CD8-positive, alpha-beta memory T cell (primary cell): ENCODE results near the gene ZBTB48. TPM values are rescaled to one million over a fixed set of nuclear protein-coding genes. Genes with fewer than 3 reads are reported as not detected.
"Not testable (repeated sequence)": the region's sequence is repeated elsewhere in the genome, so short reads cannot be mapped to it uniquely, and the experiment has no call there.

ENCODE experiments used
- CTCF ChIA-PET: fragments of 350-600 bp; sonication (Branson Sonifier 250); formaldehyde crosslinking; loops from one replicate; lab custom pipeline; 2021; ENCODE audit warnings: antibody characterized with exemption; lab: Charles Lee
- POLR2A ChIA-PET: fragments of 350-600 bp; sonication (Branson Sonifier 250); formaldehyde crosslinking; loops from one replicate; lab custom pipeline; 2021; ENCODE audit warnings: antibody characterized with exemption; lab: Charles Lee
- DNase-seq, 5 donors: peaks; one replicate each; pipeline versions ENCODE4 v3.0.0 to v3.0.0-alpha.2; 2020 to 2022; ENCODE audit warnings: mixed read lengths in 1 of 5
- H3K27ac ChIP-seq: one replicate; pipeline ENCODE4 v1.7.0; 2013; ENCODE audit warnings: low read depth, mild to moderate bottlenecking, low read length, moderate library complexity
- H3K27me3 ChIP-seq: 2 replicates; pipeline ENCODE4 v1.7.0; 2013; ENCODE audit warnings: low read length, mild to moderate bottlenecking; ENCODE audit not compliant: insufficient read depth, poor library complexity, severe bottlenecking
- H3K36me3 ChIP-seq: 2 replicates; pipeline ENCODE4 v1.7.0; 2013; ENCODE audit warnings: mild to moderate bottlenecking, low read length, moderate library complexity; ENCODE audit not compliant: insufficient read depth
- H3K4me1 ChIP-seq: 2 replicates; pipeline ENCODE4 v1.7.0; 2013; ENCODE audit warnings: mild to moderate bottlenecking, low read length, moderate library complexity; ENCODE audit not compliant: insufficient read depth
- H3K4me3 ChIP-seq: 2 replicates; pipeline ENCODE4 v1.7.0; 2013; ENCODE audit warnings: mild to moderate bottlenecking, low read length
- H3K9me3 ChIP-seq: 2 replicates; pipeline ENCODE4 v1.7.0; 2013; ENCODE audit warnings: mild to moderate bottlenecking, low read length
- H3K27ac Mint-ChIP-seq, 8 donors: one replicate each; pipeline ENCODE4 v1.8.0; 2020 to 2021; ENCODE audit warnings: mixed read lengths in 8 of 8, mild to moderate bottlenecking in 6 of 8, inconsistent platforms in 3 of 8, moderate library complexity in 3 of 8
- H3K27me3 Mint-ChIP-seq, 2 donors: one replicate each; pipeline ENCODE4 v1.8.0; 2020 to 2021; ENCODE audit warnings: mixed read lengths in 2 of 2, mild to moderate bottlenecking in 1 of 2, moderate library complexity in 1 of 2
- H3K36me3 Mint-ChIP-seq, 3 donors: one replicate each; pipeline ENCODE4 v1.8.0; 2020 to 2021; ENCODE audit warnings: mixed read lengths in 3 of 3, inconsistent platforms in 1 of 3, mild to moderate bottlenecking in 1 of 3
- H3K4me1 Mint-ChIP-seq, 3 donors: one replicate each; pipeline ENCODE4 v1.8.0; 2020 to 2021; ENCODE audit warnings: mixed read lengths in 3 of 3, inconsistent platforms in 1 of 3, mild to moderate bottlenecking in 1 of 3
- H3K4me3 Mint-ChIP-seq, 7 donors: one replicate each; pipeline ENCODE4 v1.8.0; 2020 to 2021; ENCODE audit warnings: mixed read lengths in 7 of 7, mild to moderate bottlenecking in 6 of 7, moderate library complexity in 4 of 7, inconsistent platforms in 2 of 7
- H3K9me3 Mint-ChIP-seq, 5 donors: one replicate each; pipeline ENCODE4 v1.8.0; 2020 to 2022; ENCODE audit warnings: mixed read lengths in 5 of 5, mild to moderate bottlenecking in 3 of 5, moderate library complexity in 2 of 5, inconsistent platforms in 1 of 5
- polyA plus RNA-seq: library from polyadenylated mRNA; unstranded; fragments of 300-500 nt; fragmentation: Illumina TruSeq; gene quantifications from one replicate; pipeline ENCODE4 v1.2.3, GENCODE V29; 2021
- total RNA-seq, 2 experiments: library from RNA; stranded (reverse); gene quantifications; one replicate each; pipeline ENCODE4 v1.2.3, GENCODE V29; 2021

The ZBTB48 gene
- total and polyA plus RNA-seq, 3 experiments from 2014 or later = 24.1 to 31.7 (median 25.0) TPM

GRCh38 chr1:6599141-6599975 is 19.6 kb downstream of the ZBTB48 start:
- CTCF ChIA-PET = interaction anchor here (0.8 to 4.6 kb wide), 11 partner anchors 8 to 113 kb away, joined by 3 to 28 read pairs (median 4); partner anchors contain the start of genes NOL9, TAS1R1, THAP3 and ZBTB48
- H3K4me3 ChIP-seq = peak overlapping the region; percentile 95

DNA sequence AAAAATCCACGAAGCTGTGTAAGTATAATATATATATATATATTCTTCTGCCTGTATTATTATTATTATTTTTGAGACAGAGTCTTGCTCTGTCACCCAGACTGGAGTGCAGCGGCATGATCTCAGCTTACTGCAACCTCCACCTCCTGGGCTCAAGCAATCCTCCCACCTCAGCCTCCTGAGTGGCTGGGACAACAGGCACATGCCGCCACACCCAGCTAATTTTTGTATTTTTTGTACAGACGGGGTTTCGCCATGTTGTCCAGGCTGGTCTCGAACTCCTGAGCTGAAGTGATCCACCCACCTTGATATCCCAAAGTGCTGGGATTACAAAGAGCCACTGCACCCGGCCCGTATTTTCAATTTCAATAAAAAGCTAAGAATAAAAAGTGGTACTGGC is 20.2 kb downstream of the ZBTB48 start:
- peak overlapping the region; percentile 86 to 97 (median 95) for H3K27ac Mint-ChIP-seq
- H3K4me1 Mint-ChIP-seq = peaks cover 49 to 72% (median 54%) of the 10 kb centered on the region in 3 donors
- Histone ChIP-seq H3K4me3 (peak overlapping the region; percentile 81), H3K27ac (peak overlapping the region; percentile 94), H3K36me3 (peaks cover 32% of the 10 kb centered on the region), H3K4me1 (peaks cover 61% of the 10 kb centered on the region)
- peaks cover 0 to 57% (median 3%) of the 10 kb centered on the region in 3 donors for H3K36me3 Mint-ChIP-seq
- H3K9me3 ChIP-seq, H3K27me3 ChIP-seq, DNase-seq, H3K9me3 Mint-ChIP-seq, H3K27me3 Mint-ChIP-seq: not testable (repeated sequence)
- POLR2A ChIA-PET = interaction anchor here (0.6 to 7.2 kb wide), 9 partner anchors 13 to 185 kb away, joined by 3 to 64 read pairs (median 3); partner anchors contain the start of genes CAMTA1, NOL9, PHF13 and TAS1R1
- CTCF ChIA-PET = interaction anchor here (0.8 to 4.6 kb wide), 12 partner anchors 9 to 114 kb away, joined by 3 to 28 read pairs (median 4); partner anchors contain the start of genes NOL9, TAS1R1, THAP3 and ZBTB48
- peak overlapping the region; percentile 92 to 99 (median 98) for H3K4me3 Mint-ChIP-seq

More at GRCh38 chr1:6599141-6599975, 19.6 kb downstream of the ZBTB48 start:
- Histone ChIP-seq H3K9me3 (no peaks in the 10 kb centered on the region), H3K36me3 (peaks cover 37% of the 10 kb centered on the region), H3K27me3 (no peaks in the 10 kb centered on the region), H3K27ac (peak overlapping the region; percentile 40), H3K4me1 (peaks cover 57% of the 10 kb centered on the region)
- Mint-ChIP-seq H3K36me3 (peaks cover 0 to 62% (median 4%) of the 10 kb centered on the region in 3 donors), H3K27me3 (no peaks in the 10 kb centered on the region), H3K27ac (peak overlapping the region; percentile 86 to 97 (median 93)), H3K4me1 (peaks cover 51 to 72% (median 54%) of the 10 kb centered on the region in 3 donors), H3K4me3 (peak overlapping the region; percentile 92 to 99 (median 98)), H3K9me3 (no peaks in the 10 kb centered on the region)
- DNase-seq = peak; percentile 30 to 71 (median 46)
- POLR2A ChIA-PET = interaction anchor here (0.6 to 7.2 kb wide), 8 partner anchors 13 to 186 kb away, joined by 3 to 64 read pairs (median 3); partner anchors contain the start of genes CAMTA1, NOL9, PHF13 and TAS1R1

DNA sequence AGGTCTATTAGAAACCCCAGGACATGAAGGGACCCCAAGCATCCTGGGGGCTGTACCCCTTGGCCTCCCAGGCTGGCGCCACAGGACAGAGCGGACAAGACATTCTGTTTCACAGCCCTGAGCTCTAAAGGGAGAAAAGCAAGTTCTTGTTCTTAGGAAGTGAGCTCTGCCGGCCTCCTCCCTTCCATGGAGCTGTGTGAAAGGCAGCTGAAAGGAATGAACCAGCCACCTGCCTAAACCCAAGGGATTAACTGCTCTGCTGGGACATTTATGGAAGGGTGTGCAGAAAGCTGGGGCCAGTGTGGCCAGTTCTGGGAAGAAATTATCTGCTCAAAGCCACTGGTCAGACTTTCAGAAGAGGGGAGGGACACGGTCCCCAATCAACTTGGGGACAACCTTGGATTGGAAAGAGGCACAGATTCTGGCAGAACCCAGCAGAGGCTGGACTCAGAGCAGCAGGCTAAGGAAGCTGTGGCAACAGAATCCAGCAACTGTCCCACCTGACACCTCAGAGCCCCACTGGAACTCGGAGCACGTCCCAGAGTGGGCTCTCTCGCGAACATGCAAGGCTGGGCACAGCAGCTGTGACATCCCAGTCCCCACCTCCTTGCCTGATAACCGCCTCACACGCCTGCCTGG is 20.7 kb downstream of the ZBTB48 start:
- H3K36me3 Mint-ChIP-seq = peaks cover 0 to 52% (median 2%) of the 10 kb centered on the region in 3 donors
- H3K4me3 Mint-ChIP-seq = peak overlapping the region; percentile 92 to 99 (median 98)
- no peaks in the 10 kb centered on the region for H3K9me3 ChIP-seq
- peaks cover 48 to 67% (median 51%) of the 10 kb centered on the region in 3 donors for H3K4me1 Mint-ChIP-seq
- POLR2A ChIA-PET = interaction anchor here (0.6 to 7.2 kb wide), 10 partner anchors 13 to 185 kb away, joined by 3 to 64 read pairs (median 3); partner anchors contain the start of genes CAMTA1, NOL9, PHF13 and TAS1R1
- CTCF ChIA-PET = interaction anchor here (0.8 to 4.6 kb wide), 12 partner anchors 9 to 115 kb away, joined by 3 to 28 read pairs (median 4); partner anchors contain the start of genes NOL9, TAS1R1, THAP3 and ZBTB48
- H3K27me3 Mint-ChIP-seq = no peaks in the 10 kb centered on the region
- H3K9me3 Mint-ChIP-seq = no peaks in the 10 kb centered on the region
- peak overlapping the region; percentile 94 for H3K27ac ChIP-seq
- no peak for DNase-seq
- H3K4me3 ChIP-seq = peak overlapping the region; percentile 81
- H3K27me3 ChIP-seq = no peaks in the 10 kb centered on the region
- H3K4me1 ChIP-seq = peaks cover 57% of the 10 kb centered on the region
- H3K27ac Mint-ChIP-seq = peak overlapping the region; percentile 91 to 97 (median 95)
- H3K36me3 ChIP-seq = peaks cover 27% of the 10 kb centered on the region

GRCh38 chr1:6601049-6601922 is 21.5 kb downstream of the ZBTB48 start:
- DNase-seq = peak; percentile 57 to 89 (median 60)
- ChIA-PET POLR2A (interaction anchor here (1.1 to 7.2 kb wide), 6 partner anchors 12 to 141 kb away, joined by 3 to 64 read pairs (median 13); partner anchors contain the start of genes NOL9, PHF13, TAS1R1 and ZBTB48), CTCF (interaction anchor here (0.9 to 4.6 kb wide), 9 partner anchors 11 to 115 kb away, joined by 4 to 28 read pairs (median 6); partner anchors contain the start of genes NOL9 and ZBTB48)
- H3K36me3 ChIP-seq = peaks cover 19% of the 10 kb centered on the region
- no peaks in the 10 kb centered on the region for H3K27me3 ChIP-seq
- peak overlapping the region; percentile 94 for H3K27ac ChIP-seq
- Mint-ChIP-seq H3K9me3 (no peaks in the 10 kb centered on the region), H3K4me1 (peaks cover 41 to 59% (median 44%) of the 10 kb centered on the region in 3 donors), H3K36me3 (peaks cover 0 to 44% (median 0%) of the 10 kb centered on the region in 3 donors), H3K27ac (peak overlapping the region; percentile 91 to 97 (median 95)), H3K27me3 (no peaks in the 10 kb centered on the region), H3K4me3 (peak overlapping the region; percentile 92 to 99 (median 98))
- peak overlapping the region; percentile 81 for H3K4me3 ChIP-seq
- peaks cover 50% of the 10 kb centered on the region for H3K4me1 ChIP-seq
- H3K9me3 ChIP-seq = no peaks in the 10 kb centered on the region

DNA sequence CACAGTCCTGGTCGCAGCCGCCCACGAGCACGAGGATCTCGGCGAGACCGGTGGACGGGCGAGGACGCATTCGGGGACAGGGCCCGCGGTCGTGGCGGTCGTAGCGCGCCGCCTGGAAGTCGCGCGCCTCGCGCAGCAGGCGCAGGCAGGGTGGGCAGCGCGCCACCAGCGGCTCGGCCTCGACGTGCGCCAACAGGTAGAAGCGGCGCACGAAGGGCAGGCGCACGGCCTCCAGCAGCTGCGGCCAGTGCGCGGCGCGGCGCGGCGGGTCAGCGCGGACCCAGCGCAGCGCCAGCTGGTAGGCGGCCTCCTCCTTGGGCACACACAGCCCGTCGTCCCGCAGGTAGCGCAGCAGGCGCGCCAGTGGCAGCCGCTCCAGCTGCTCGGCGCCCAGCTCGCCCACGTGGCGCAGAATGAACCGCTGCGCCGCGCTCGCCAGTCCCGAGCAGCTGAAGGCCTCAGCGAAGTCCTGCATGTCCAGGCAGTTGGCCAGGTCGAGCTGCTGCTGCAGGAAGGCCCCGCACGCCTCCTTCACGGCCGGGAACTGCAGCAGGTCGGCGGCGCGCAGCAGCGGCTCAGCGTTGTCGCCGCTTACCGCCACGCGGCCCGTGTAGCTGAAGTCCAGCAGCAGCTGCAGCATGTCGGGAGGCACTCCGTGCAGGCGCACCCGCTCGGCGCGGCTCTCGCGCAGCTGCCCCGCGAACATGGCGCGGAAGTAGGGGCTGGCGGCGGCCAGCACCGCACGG is 22.3 kb downstream of the ZBTB48 start:
- H3K4me1 ChIP-seq = peaks cover 42% of the 10 kb centered on the region
- POLR2A ChIA-PET = interaction anchor here (0.6 to 7.2 kb wide), 7 partner anchors 11 to 1561 kb away, joined by 3 to 64 read pairs (median 12); partner anchors contain the start of genes NOL9, PHF13, TAS1R1 and ZBTB48
- Mint-ChIP-seq H3K4me1 (peaks cover 35 to 51% (median 37%) of the 10 kb centered on the region in 3 donors), H3K27ac (peak overlapping the region; percentile 32 to 96 (median 92)), H3K9me3 (no peaks in the 10 kb centered on the region), H3K27me3 (no peaks in the 10 kb centered on the region), H3K36me3 (peaks cover 0 to 36% (median 0%) of the 10 kb centered on the region in 3 donors), H3K4me3 (peak overlapping the region; percentile 92 to 99 (median 98))
- peaks cover 11% of the 10 kb centered on the region for H3K36me3 ChIP-seq
- H3K27me3 ChIP-seq = no peaks in the 10 kb centered on the region
- peak overlapping the region; percentile 94 for H3K27ac ChIP-seq
- H3K9me3 ChIP-seq = no peaks in the 10 kb centered on the region
- peak in 3 of 5 donors; percentile 10 to 46 (median 22) for DNase-seq
- CTCF ChIA-PET = interaction anchor here (0.8 to 4.6 kb wide), 9 partner anchors 10 to 116 kb away, joined by 3 to 28 read pairs (median 5); partner anchors contain the start of genes NOL9 and ZBTB48
- peak overlapping the region; percentile 81 for H3K4me3 ChIP-seq

DNA sequence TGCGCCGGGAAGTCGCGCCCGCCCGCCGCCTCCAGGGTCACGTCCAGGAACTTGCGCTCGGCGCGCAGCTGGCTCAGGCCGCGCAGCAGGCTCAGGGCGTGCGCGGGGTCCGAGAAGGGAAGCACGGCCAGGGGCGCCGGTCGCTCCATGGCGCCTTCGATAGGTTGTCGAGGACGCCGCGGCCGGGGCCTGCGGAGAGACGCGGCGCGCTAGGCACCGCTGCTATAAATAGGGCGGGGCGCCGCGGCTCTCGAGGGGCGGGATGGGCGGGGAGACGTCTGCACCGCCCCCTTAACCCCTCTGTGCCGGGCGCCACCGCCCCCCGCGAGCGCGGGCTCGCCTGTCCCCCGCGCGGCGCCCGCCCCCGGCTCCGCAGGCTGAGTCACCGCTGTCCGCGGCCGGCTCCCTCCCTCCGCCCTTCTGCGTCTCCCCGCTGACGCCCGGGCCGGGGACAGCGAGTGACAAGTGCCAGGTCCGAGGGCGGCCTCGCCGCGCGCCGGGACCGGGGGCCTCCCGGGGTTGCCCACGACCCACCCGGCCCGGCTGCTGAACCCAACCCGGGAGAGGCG is 23.0 kb downstream of the ZBTB48 start, which contains the start of gene KLHL21:
KLHL21 (minus strand) TSS at position 201 of the 569 bp plus-strand sequence; CDS start at position 149, 52 bp downstream.
- Histone ChIP-seq H3K36me3 (peaks cover 5% of the 10 kb centered on the region), H3K9me3 (no peaks in the 10 kb centered on the region), H3K4me1 (peaks cover 36% of the 10 kb centered on the region), H3K4me3 (peak within 1 kb of the TSS; percentile 81), H3K27me3 (no peaks in the 10 kb centered on the region), H3K27ac (peak within 1 kb of the TSS; percentile 94)
- Mint-ChIP-seq H3K4me1 (peaks cover 31 to 44% (median 33%) of the 10 kb centered on the region in 3 donors), H3K9me3 (no peaks in the 10 kb centered on the region), H3K27ac (peak within 1 kb of the TSS; percentile 91 to 99 (median 96)), H3K36me3 (peaks cover 0 to 29% (median 0%) of the 10 kb centered on the region in 3 donors), H3K4me3 (peak within 1 kb of the TSS; percentile 92 to 99 (median 98)), H3K27me3 (no peaks in the 10 kb centered on the region)
- CTCF ChIA-PET = interaction anchor here (0.8 to 4.2 kb wide), 7 partner anchors 9 to 114 kb away, joined by 3 to 16 read pairs (median 5); partner anchors contain the start of gene NOL9
- peak; percentile 80 to 90 (median 82) for DNase-seq
- POLR2A ChIA-PET = interaction anchor here (0.6 to 7.2 kb wide), 6 partner anchors 10 to 1560 kb away, joined by 4 to 64 read pairs (median 13); partner anchors contain the start of genes NOL9, PHF13, TAS1R1 and THAP3
